Stimulated activated CD8-positive, alpha-beta memory T cell treated with anti-CD3 and anti-CD28 coated beads, Interleukin-4, amount 100 ng/mL, for 4 hours (primary cell): ENCODE data around the gene MTHFS.
"Not testable (repeated sequence)": the region's sequence is repeated elsewhere in the genome, so short reads cannot be mapped to it uniquely, and the experiment has no call there.

ENCODE experiments used
- DNase-seq, 2 donors: peaks; one replicate each; pipeline ENCODE4 v3.0.0-alpha.2; 2020; ENCODE audit warnings: low read depth in 2 of 2, low spot score in 1 of 2

Gene MTHFS

GRCh38 chr15:79916502-79917132 lies 19.8 kb upstream of the MTHFS start:
- DNase-seq: no peak

- DNase-seq: not testable (repeated sequence)
Observed at GRCh38 chr15:79915776-79916501, 19.1 kb upstream of the MTHFS start.

- DNase-seq: no peak
Observed at GRCh38 chr15:79914728-79915127, 17.9 kb upstream of the MTHFS start.

- not testable (repeated sequence) for DNase-seq
Observed at GRCh38 chr15:79909556-79910335, 12.9 kb upstream of the MTHFS start.

GRCh38 chr15:79904271-79904670 lies 7.5 kb upstream of the MTHFS start:
- DNase-seq: no peak

- DNase-seq: no peak
Observed at GRCh38 chr15:79903626-79904025, 6.8 kb upstream of the MTHFS start.

- no peak for DNase-seq
Observed at GRCh38 chr15:79903144-79903543, 6.3 kb upstream of the MTHFS start.

GRCh38 chr15:79901958-79902357 lies 5.1 kb upstream of the MTHFS start:
- no peak for DNase-seq

GRCh38 chr15:79900818-79901378 lies 4.1 kb upstream of the MTHFS start:
- DNase-seq: not testable (repeated sequence)

- no peak for DNase-seq
Observed at GRCh38 chr15:79900087-79900486, 3.3 kb upstream of the MTHFS start.

- not testable (repeated sequence) for DNase-seq
Observed at GRCh38 chr15:79898786-79899185, 2.0 kb upstream of the MTHFS start.

- DNase-seq: no peak
Observed at GRCh38 chr15:79898369-79898768, 1.6 kb upstream of the MTHFS start.

GRCh38 chr15:79897701-79898113 lies 893 bp upstream of the MTHFS start:
- no peak for DNase-seq

GRCh38 chr15:79897380-79897678 lies 515 bp upstream of the MTHFS start:
- DNase-seq: no peak

GRCh38 chr15:79896131-79896633 lies 632 bp downstream of the MTHFS start:
- no peak for DNase-seq

- DNase-seq: no peak
Observed at GRCh38 chr15:79887054-79887930, 9.5 kb downstream of the MTHFS start.

GRCh38 chr15:79886124-79886523 lies 10.7 kb downstream of the MTHFS start:
- no peak for DNase-seq

- no peak for DNase-seq
Observed at GRCh38 chr15:79884204-79884596, 12.6 kb downstream of the MTHFS start.

GRCh38 chr15:79883579-79884203 lies 13.1 kb downstream of the MTHFS start:
- no peak for DNase-seq

- DNase-seq: no peak
Observed at GRCh38 chr15:79881668-79882067, 15.1 kb downstream of the MTHFS start.
